Measurements from ENCODE around the gene RFPL4AL1.
"Not testable (repeated sequence)": the region's sequence is repeated elsewhere in the genome, so short reads cannot be mapped to it uniquely, and the experiment has no call there.

DNA sequence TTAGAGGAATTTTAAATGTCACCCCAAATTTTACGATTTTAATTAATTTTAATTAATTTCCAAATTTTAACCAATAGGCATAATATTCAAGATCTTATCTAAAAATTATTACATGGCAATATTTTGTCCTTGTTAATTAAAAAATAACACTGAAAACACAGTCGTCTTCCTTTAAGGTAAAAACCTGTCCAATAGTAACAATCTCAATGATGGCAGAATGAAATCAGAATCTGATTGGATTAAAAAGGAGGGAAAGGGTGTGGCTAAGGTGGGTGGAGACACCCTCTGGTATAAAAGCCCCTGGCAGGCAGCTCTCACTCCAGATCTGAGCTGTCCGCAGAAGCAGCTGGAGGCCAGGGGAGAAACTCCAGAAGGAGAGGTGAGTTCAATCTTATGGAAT, 10.1 kb upstream of the RFPL4AL1 start, which contains the start of gene RFPL4A:
- TF ChIP-seq CTCF (IDR thresholded peaks at IDR 0.05; ENCODE audit: low read length); EZH2 (IDR thresholded peaks at IDR 0.05; ENCODE audit: borderline replicate concordance, low read length): not testable (repeated sequence)

Data from OCI-LY1 (cell line).